ENCODE measurements around the gene NAT8. TPM values are rescaled to one million over a fixed set of nuclear protein-coding genes. Genes with fewer than 3 reads are reported as not detected.

The NAT8 gene
- total RNA-seq, 1 donor from 2014 or later = not detected

Other genes starting within 250 kb of the NAT8 start
- gene TPRKB, start 94.9 kb upstream of the NAT8 start, total RNA-seq = 29.1 and 38.8 TPM in 2 replicates
- 26.4 and 38.2 TPM in 2 replicates for gene DUSP11, start 137.7 kb upstream of the NAT8 start, total RNA-seq
- not detected in 2 replicates for gene C2orf78, start 141.8 kb upstream of the NAT8 start, total RNA-seq
- gene STAMBP, start 186.5 kb upstream of the NAT8 start, total RNA-seq = 24.0 and 25.2 TPM in 2 replicates

Data from glomerular endothelial cell (primary cell).